Measurements from ENCODE around the gene EDEM3. TPM values are rescaled to one million over a fixed set of nuclear protein-coding genes. Genes with fewer than 3 reads are reported as not detected.

The EDEM3 gene
- total RNA-seq, 3 donors from 2014 or later, result 32.1 to 66.3 (median 66.0) TPM

- H3K4me1 ChIP-seq (ENCODE audit: low read depth), result peaks cover 8% of the 10 kb centered on the region
- no peak for DNase-seq
- no peak for TF ChIP-seq CTCF (IDR thresholded peaks at IDR 0.05)
- intact Hi-C loops (cut with DNase I, micrococcal nuclease), result no loop called here
- no peak for ATAC-seq
- no peaks in the 10 kb centered on the region for H3K36me3 ChIP-seq (ENCODE audit: low read depth)
- H3K4me3 ChIP-seq, result no peak overlapping the region
- no peaks in the 10 kb centered on the region for H3K9me3 ChIP-seq
Observed at GRCh38 chr1:184739070-184739469, 15.6 kb downstream of the EDEM3 start.

- intact Hi-C loops (cut with DNase I, micrococcal nuclease), result no loop called here
- Histone ChIP-seq H3K9me3 (no peaks in the 10 kb centered on the region), H3K4me3 (no peak overlapping the region), H3K4me1 (ENCODE audit: low read depth) (no peaks in the 10 kb centered on the region), H3K36me3 (ENCODE audit: low read depth) (no peaks in the 10 kb centered on the region)
- no peak for DNase-seq
- no peak for TF ChIP-seq CTCF (IDR thresholded peaks at IDR 0.05)
- ATAC-seq, result no peak
Observed at GRCh38 chr1:184734980-184735379, 19.7 kb downstream of the EDEM3 start.

- ATAC-seq (no peak), DNase-seq (no peak)
- no peak overlapping the region for H3K4me3 ChIP-seq
- peaks cover 7% of the 10 kb centered on the region for H3K36me3 ChIP-seq (ENCODE audit: low read depth)
- intact Hi-C loops (cut with DNase I, micrococcal nuclease), result no loop called here
- H3K4me1 ChIP-seq (ENCODE audit: low read depth), result no peaks in the 10 kb centered on the region
- no peaks in the 10 kb centered on the region for H3K9me3 ChIP-seq
- no peak for TF ChIP-seq CTCF (IDR thresholded peaks at IDR 0.05)
Observed at GRCh38 chr1:184724843-184725242, 29.8 kb downstream of the EDEM3 start.

GRCh38 chr1:184716158-184716557, 38.5 kb downstream of the EDEM3 start:
- intact Hi-C loops (cut with DNase I, micrococcal nuclease), result no loop called here
- DNase-seq (no peak), ATAC-seq (no peak)
- H3K9me3 ChIP-seq, result no peaks in the 10 kb centered on the region
- no peaks in the 10 kb centered on the region for H3K4me1 ChIP-seq (ENCODE audit: low read depth)
- no peak for TF ChIP-seq CTCF (IDR thresholded peaks at IDR 0.05)
- no peak overlapping the region for H3K4me3 ChIP-seq
- H3K36me3 ChIP-seq (ENCODE audit: low read depth), result no peaks in the 10 kb centered on the region

- no peaks in the 10 kb centered on the region for H3K36me3 ChIP-seq (ENCODE audit: low read depth)
- DNase-seq, result no peak
- no peak overlapping the region for H3K4me3 ChIP-seq
- TF ChIP-seq CTCF (IDR thresholded peaks at IDR 0.05), result no peak
- ATAC-seq, result peak; percentile 39
- no peaks in the 10 kb centered on the region for H3K4me1 ChIP-seq (ENCODE audit: low read depth)
- intact Hi-C loops (cut with DNase I, micrococcal nuclease), result no loop called here
- H3K9me3 ChIP-seq, result no peaks in the 10 kb centered on the region
Observed at GRCh38 chr1:184709418-184709817, 45.2 kb downstream of the EDEM3 start.

GRCh38 chr1:184708084-184708676, 46.5 kb downstream of the EDEM3 start:
- no peaks in the 10 kb centered on the region for H3K9me3 ChIP-seq
- ATAC-seq, result no peak
- H3K4me3 ChIP-seq, result no peak overlapping the region
- DNase-seq, result no peak
- H3K4me1 ChIP-seq (ENCODE audit: low read depth), result no peaks in the 10 kb centered on the region
- no peaks in the 10 kb centered on the region for H3K36me3 ChIP-seq (ENCODE audit: low read depth)
- intact Hi-C loops (cut with DNase I, micrococcal nuclease), result no loop called here
- no peak for TF ChIP-seq CTCF (IDR thresholded peaks at IDR 0.05)

All from mucosa of descending colon (tissue), 3 donors.